Measurements from ENCODE around the gene MOV10L1.
"Not testable (repeated sequence)": the region's sequence is repeated elsewhere in the genome, so short reads cannot be mapped to it uniquely, and the experiment has no call there.

MOV10L1 gene

GRCh38 chr22:50105208-50106100 is 15.6 kb downstream of the MOV10L1 start:
- no peak for DNase-seq (ENCODE audit: low read depth)

- no peak for DNase-seq (ENCODE audit: low read depth)
These were observed 17.7 kb downstream of the MOV10L1 start for GRCh38 chr22:50107529-50107928.

- no peak for DNase-seq (ENCODE audit: low read depth)
These were observed 21.2 kb downstream of the MOV10L1 start for GRCh38 chr22:50111056-50111455.

GRCh38 chr22:50112151-50113118 is 22.6 kb downstream of the MOV10L1 start:
- peak; percentile 60 for DNase-seq (ENCODE audit: low read depth)

GRCh38 chr22:50114221-50115021 is 24.6 kb downstream of the MOV10L1 start:
- peak; percentile 51 for DNase-seq (ENCODE audit: low read depth)

- no peak for DNase-seq (ENCODE audit: low read depth)
These were observed 25.9 kb downstream of the MOV10L1 start for GRCh38 chr22:50115693-50116092.

GRCh38 chr22:50117168-50117762 is 27.5 kb downstream of the MOV10L1 start:
- no peak for DNase-seq (ENCODE audit: low read depth)

- no peak for DNase-seq (ENCODE audit: low read depth)
These were observed 28.3 kb downstream of the MOV10L1 start for GRCh38 chr22:50118129-50118528.

GRCh38 chr22:50118557-50119168 is 28.9 kb downstream of the MOV10L1 start:
- peak; percentile 96 for DNase-seq (ENCODE audit: low read depth)

- no peak for DNase-seq (ENCODE audit: low read depth)
These were observed 29.5 kb downstream of the MOV10L1 start for GRCh38 chr22:50119169-50119767.

GRCh38 chr22:50119768-50120251 is 30.0 kb downstream of the MOV10L1 start:
- no peak for DNase-seq (ENCODE audit: low read depth)

- DNase-seq (ENCODE audit: low read depth) = no peak
These were observed 31.5 kb downstream of the MOV10L1 start for GRCh38 chr22:50121202-50121740.

GRCh38 chr22:50123119-50123518 is 33.3 kb downstream of the MOV10L1 start:
- DNase-seq (ENCODE audit: low read depth) = no peak

GRCh38 chr22:50125029-50125428 is 35.2 kb downstream of the MOV10L1 start:
- no peak for DNase-seq (ENCODE audit: low read depth)

- DNase-seq (ENCODE audit: low read depth) = no peak
These were observed 39.4 kb downstream of the MOV10L1 start for GRCh38 chr22:50129121-50129736.

GRCh38 chr22:50131894-50132293 is 42.1 kb downstream of the MOV10L1 start:
- DNase-seq (ENCODE audit: low read depth) = no peak

GRCh38 chr22:50134481-50134880 is 44.7 kb downstream of the MOV10L1 start:
- DNase-seq (ENCODE audit: low read depth) = no peak

GRCh38 chr22:50136581-50137015 is 46.8 kb downstream of the MOV10L1 start:
- no peak for DNase-seq (ENCODE audit: low read depth)

GRCh38 chr22:50137277-50137676 is 47.5 kb downstream of the MOV10L1 start:
- not testable (repeated sequence) for DNase-seq (ENCODE audit: low read depth)

GRCh38 chr22:50138041-50138440 is 48.2 kb downstream of the MOV10L1 start:
- no peak for DNase-seq (ENCODE audit: low read depth)

Measured in non-pigmented ciliary epithelial cell (primary cell).